NCI-H524 (cell line): ENCODE measurements around the gene PLXDC2.

Experiments used
- DNase-seq, 2 experiments: peaks; one replicate each; lab custom pipeline; 2025; lab: John Stamatoyannopoulos, UW

Gene PLXDC2

GRCh38 chr10:19857876-19858275, 41.6 kb downstream of the PLXDC2 start:
- no peak for DNase-seq

GRCh38 chr10:19860107-19860506, 43.9 kb downstream of the PLXDC2 start:
- no peak for DNase-seq

GRCh38 chr10:19862811-19863515, 46.7 kb downstream of the PLXDC2 start:
- no peak for DNase-seq

- no peak for DNase-seq
Measured at GRCh38 chr10:19865676-19866075, 49.4 kb downstream of the PLXDC2 start.

- DNase-seq = no peak
Measured at GRCh38 chr10:19869370-19869769, 53.1 kb downstream of the PLXDC2 start.

- no peak for DNase-seq
Measured at GRCh38 chr10:19872504-19873271, 56.5 kb downstream of the PLXDC2 start.

GRCh38 chr10:19874190-19874589, 58.0 kb downstream of the PLXDC2 start:
- no peak for DNase-seq

GRCh38 chr10:19874791-19875190, 58.6 kb downstream of the PLXDC2 start:
- no peak for DNase-seq

- DNase-seq = no peak
Measured at GRCh38 chr10:19876570-19876969, 60.3 kb downstream of the PLXDC2 start.

- no peak for DNase-seq
Measured at GRCh38 chr10:19877466-19878255, 61.4 kb downstream of the PLXDC2 start.

- DNase-seq = no peak
Measured at GRCh38 chr10:19882621-19883020, 66.4 kb downstream of the PLXDC2 start.

GRCh38 chr10:19888061-19888660, 71.9 kb downstream of the PLXDC2 start:
- DNase-seq = no peak

- DNase-seq = no peak
Measured at GRCh38 chr10:19889256-19889655, 73.0 kb downstream of the PLXDC2 start.

- DNase-seq = no peak
Measured at GRCh38 chr10:19891429-19891828, 75.2 kb downstream of the PLXDC2 start.

- DNase-seq = no peak
Measured at GRCh38 chr10:19892270-19892669, 76.0 kb downstream of the PLXDC2 start.

- no peak for DNase-seq
Measured at GRCh38 chr10:19892677-19893076, 76.4 kb downstream of the PLXDC2 start.

GRCh38 chr10:19895500-19895899, 79.3 kb downstream of the PLXDC2 start:
- DNase-seq = no peak

- DNase-seq = no peak
Measured at GRCh38 chr10:19902456-19902855, 86.2 kb downstream of the PLXDC2 start.

- no peak for DNase-seq
Measured at GRCh38 chr10:19904202-19904661, 88.0 kb downstream of the PLXDC2 start.

GRCh38 chr10:19906108-19906791, 90.0 kb downstream of the PLXDC2 start:
- no peak for DNase-seq

- no peak for DNase-seq
Measured at GRCh38 chr10:19908991-19909696, 92.9 kb downstream of the PLXDC2 start.
